SK-N-SH (cell line): ENCODE data around the gene KRTAP4-3.

Experiments
- CTCF ChIP-seq: fragments of 200-600 bp; sonication (generic); IDR thresholded peaks from 2 replicates; pipeline ENCODE4 v1.6.1; 2017; ENCODE audit warnings: antibody characterized with exemption, mild to moderate bottlenecking, moderate library complexity
- EZH2phosphoT487 ChIP-seq: fragments of 200-600 bp; sonication (generic); IDR thresholded peaks from 2 replicates; pipeline ENCODE4 v1.6.1; 2017; ENCODE audit warnings: low read depth, mixed run types, mild to moderate bottlenecking, antibody characterized with exemption, moderate library complexity, borderline replicate concordance
- FOXJ3 ChIP-seq: sonication (generic); formaldehyde crosslinking; IDR thresholded peaks from 2 replicates; pipeline ENCODE4 v1.5.1; 2020; ENCODE audit warnings: mild to moderate bottlenecking, missing genetic modification reagents
- FOXM1 ChIP-seq: IDR thresholded peaks from 2 replicates; pipeline ENCODE4 v1.4.0; 2012; ENCODE audit warnings: low read depth, mild to moderate bottlenecking
- GATA2 ChIP-seq: sonication (generic); formaldehyde crosslinking; IDR thresholded peaks from 2 replicates; pipeline ENCODE4 v1.5.0; 2020; ENCODE audit warnings: mild to moderate bottlenecking, missing genetic modification reagents
- MAX ChIP-seq: IDR thresholded peaks from 2 replicates; pipeline ENCODE4 v1.4.0; 2012; ENCODE audit warnings: low read depth
- POLR2AphosphoS5 ChIP-seq: IDR thresholded peaks from 2 replicates; pipeline ENCODE4 v1.6.1; 2012; ENCODE audit warnings: low read depth, low read length
- SIN3A ChIP-seq: IDR thresholded peaks from 2 replicates; pipeline ENCODE4 v1.6.1; 2012; ENCODE audit warnings: low read depth, mild to moderate bottlenecking, low read length, moderate library complexity, borderline replicate concordance
- TF ChIP-seq, protein P1 (sequence below): fragments of 150-350 bp; IDR thresholded peaks from 2 replicates; pipeline ENCODE4 v1.6.1; 2017; ENCODE audit warnings: antibody characterized with exemption, low read length, low read depth, borderline replicate concordance
- TF ChIP-seq, protein P2 (sequence below): IDR thresholded peaks from 2 replicates; pipeline ENCODE4; 2012
- TF ChIP-seq, protein P3 (sequence below): IDR thresholded peaks from 2 replicates; pipeline ENCODE4 v1.6.1; 2012; ENCODE audit warnings: mild to moderate bottlenecking, low read depth, low read length, moderate library complexity

GRCh38 chr17:41185001-41185400 lies 17.0 kb upstream of the KRTAP4-3 start:
- TF ChIP-seq SIN3A (no peak), GATA2 (CRISPR knock-in tag) (no peak), CTCF (no peak), EZH2phosphoT487 (no peak), POLR2AphosphoS5 (no peak), FOXM1 (no peak), MAX (no peak), FOXJ3 (CRISPR knock-in tag) (no peak)
- TF ChIP-seq, protein P1, sequence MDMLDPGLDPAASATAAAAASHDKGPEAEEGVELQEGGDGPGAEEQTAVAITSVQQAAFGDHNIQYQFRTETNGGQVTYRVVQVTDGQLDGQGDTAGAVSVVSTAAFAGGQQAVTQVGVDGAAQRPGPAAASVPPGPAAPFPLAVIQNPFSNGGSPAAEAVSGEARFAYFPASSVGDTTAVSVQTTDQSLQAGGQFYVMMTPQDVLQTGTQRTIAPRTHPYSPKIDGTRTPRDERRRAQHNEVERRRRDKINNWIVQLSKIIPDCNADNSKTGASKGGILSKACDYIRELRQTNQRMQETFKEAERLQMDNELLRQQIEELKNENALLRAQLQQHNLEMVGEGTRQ: no peak
- TF ChIP-seq, protein P2, sequence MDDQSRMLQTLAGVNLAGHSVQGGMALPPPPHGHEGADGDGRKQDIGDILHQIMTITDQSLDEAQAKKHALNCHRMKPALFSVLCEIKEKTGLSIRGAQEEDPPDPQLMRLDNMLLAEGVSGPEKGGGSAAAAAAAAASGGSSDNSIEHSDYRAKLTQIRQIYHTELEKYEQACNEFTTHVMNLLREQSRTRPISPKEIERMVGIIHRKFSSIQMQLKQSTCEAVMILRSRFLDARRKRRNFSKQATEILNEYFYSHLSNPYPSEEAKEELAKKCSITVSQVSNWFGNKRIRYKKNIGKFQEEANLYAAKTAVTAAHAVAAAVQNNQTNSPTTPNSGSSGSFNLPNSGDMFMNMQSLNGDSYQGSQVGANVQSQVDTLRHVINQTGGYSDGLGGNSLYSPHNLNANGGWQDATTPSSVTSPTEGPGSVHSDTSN: no peak
- TF ChIP-seq, protein P3, sequence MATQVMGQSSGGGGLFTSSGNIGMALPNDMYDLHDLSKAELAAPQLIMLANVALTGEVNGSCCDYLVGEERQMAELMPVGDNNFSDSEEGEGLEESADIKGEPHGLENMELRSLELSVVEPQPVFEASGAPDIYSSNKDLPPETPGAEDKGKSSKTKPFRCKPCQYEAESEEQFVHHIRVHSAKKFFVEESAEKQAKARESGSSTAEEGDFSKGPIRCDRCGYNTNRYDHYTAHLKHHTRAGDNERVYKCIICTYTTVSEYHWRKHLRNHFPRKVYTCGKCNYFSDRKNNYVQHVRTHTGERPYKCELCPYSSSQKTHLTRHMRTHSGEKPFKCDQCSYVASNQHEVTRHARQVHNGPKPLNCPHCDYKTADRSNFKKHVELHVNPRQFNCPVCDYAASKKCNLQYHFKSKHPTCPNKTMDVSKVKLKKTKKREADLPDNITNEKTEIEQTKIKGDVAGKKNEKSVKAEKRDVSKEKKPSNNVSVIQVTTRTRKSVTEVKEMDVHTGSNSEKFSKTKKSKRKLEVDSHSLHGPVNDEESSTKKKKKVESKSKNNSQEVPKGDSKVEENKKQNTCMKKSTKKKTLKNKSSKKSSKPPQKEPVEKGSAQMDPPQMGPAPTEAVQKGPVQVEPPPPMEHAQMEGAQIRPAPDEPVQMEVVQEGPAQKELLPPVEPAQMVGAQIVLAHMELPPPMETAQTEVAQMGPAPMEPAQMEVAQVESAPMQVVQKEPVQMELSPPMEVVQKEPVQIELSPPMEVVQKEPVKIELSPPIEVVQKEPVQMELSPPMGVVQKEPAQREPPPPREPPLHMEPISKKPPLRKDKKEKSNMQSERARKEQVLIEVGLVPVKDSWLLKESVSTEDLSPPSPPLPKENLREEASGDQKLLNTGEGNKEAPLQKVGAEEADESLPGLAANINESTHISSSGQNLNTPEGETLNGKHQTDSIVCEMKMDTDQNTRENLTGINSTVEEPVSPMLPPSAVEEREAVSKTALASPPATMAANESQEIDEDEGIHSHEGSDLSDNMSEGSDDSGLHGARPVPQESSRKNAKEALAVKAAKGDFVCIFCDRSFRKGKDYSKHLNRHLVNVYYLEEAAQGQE: no peak
